GM18868 (cell line): ENCODE measurements around the gene ALDH1L2.
"Not testable (repeated sequence)": the region's sequence is repeated elsewhere in the genome, so short reads cannot be mapped to it uniquely, and the experiment has no call there.

ENCODE experiments used
- ATAC-seq: cut with Tn5 transposase; IDR thresholded peaks from one replicate; pipeline ENCODE4 v1.9.1; 2021; ENCODE audit warnings: mild to moderate bottlenecking, moderate library complexity; ENCODE audit not compliant: unreplicated experiment

ALDH1L2 gene

DNA sequence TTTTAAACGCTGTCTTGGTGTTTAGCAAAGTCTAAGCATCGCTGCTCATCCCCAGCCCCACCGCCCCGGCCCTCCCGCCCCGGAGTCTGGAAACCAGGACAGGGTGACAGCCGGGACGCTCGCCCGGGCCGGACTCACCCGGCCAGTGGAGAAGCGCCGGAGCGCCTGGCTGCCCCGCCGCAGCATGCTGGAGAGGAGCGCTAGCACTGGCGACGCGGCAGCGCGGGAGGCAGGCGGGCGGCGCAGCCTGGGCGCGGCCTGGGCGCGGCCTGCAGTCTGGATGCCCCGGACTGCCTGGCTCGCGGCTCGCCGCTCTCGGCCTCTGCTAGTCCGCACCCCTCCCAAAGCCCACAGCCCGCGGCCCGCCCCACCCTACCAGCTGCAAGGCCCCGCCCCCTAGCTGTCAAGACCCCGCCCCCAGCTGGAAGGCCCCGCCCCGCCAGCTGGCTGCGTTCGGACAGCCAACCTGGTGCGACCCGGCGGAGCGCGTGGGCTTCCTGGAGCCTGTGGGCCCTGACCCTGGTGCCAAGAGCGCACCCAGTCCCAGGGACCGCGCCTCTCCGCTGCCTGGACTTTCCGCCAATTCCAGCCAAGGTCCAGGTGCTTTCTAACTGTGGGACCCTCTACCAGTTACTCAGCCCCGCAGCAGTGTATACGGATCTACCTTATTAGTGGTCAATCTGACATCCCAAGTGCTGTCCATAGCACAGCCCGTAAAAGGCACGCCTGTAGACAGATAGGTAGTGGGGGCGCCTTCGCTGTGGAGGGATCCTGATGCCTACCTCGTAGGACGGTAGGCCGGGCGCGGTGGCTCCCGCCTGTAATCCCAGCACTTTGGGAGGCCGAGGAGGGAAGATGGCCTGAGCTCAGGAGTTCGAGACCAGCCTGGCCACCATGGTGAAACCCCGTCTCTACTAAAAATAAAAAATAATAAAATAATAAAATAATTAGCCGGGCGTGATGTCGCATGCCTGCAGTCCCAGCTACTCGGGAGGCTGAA lies at the start of gene ALDH1L2:
ALDH1L2 (minus strand) TSS at position 208 of the 1,000 bp plus-strand sequence; CDS start at position 186, 22 bp downstream.
- peak; percentile 87 for ATAC-seq

DNA sequence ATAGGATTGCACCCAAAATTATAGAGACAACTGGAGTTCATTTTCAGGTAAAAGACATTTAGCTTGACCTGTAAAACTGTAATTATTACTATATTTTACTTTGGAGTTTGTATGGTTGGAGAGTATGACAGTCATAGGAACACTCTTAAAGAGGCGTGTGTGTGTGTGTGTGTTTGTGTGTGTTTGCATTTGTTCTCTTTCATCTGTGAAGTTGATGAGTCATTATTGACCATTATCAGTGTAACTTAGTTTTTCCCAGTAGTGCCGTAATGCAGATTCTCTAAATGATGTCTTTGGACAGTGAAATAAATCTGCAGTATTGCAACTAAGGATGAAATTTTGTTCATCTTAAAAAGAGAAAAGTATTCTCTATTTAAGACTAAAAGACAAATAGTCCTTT lies 36.3 kb upstream of the ALDH1L2 start:
- ATAC-seq: no peak

DNA sequence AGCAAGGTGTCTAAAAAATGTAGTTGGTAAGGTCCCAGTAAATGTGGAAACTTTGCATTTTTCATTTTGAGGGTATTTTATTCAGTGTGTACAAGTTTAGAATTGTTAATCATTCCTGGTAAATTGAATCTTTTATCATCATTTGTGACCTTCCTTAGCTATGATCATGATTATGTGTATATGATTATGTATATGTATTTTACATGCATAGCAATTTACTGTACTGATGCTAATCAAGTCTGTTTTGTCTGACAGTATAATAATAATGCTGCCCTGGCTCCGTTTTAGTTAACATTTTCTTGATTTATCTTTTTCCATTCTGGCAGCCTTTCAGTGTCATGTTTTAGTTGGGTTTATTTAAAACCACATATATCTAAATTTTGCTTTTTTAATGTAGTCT lies 32.7 kb upstream of the ALDH1L2 start:
- ATAC-seq: no peak

DNA sequence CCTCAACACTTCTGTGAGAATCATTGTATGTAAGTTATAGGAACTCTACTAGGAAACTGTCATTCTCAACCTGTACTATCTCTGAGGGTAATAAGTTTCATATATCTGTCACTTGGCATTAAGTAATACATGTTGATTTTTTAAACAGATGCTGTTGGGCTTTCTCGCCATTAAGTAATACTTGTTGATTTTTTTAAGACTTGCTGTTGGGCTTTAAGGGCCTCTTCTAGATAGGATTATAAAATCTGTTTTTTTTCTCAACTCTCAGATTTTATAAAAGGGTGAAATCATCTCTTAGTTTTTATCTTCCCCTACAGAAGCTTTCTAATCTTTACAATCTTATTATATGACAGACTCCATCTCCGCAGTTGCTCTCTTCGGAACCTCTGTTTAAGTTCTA lies 28.8 kb upstream of the ALDH1L2 start:
- no peak for ATAC-seq

DNA sequence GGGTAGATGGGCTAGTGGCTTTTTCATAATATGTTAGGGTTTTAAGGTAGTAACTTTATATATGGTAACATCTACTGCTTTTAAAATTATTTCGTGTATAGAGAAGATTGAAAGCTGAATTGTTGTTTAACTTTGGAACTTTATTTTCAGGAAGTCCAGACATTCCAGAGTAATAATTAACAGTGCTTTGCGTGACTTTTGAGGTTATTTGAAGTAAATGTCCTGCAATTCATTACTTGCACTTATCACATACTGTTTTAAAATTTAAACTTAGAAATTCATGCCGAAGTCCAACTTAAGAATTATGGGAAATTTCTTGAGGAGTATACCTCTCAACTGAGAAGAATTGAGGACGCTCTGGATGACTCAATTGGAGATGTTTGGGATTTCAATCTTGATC lies 26.6 kb upstream of the ALDH1L2 start:
- ATAC-seq: no peak

DNA sequence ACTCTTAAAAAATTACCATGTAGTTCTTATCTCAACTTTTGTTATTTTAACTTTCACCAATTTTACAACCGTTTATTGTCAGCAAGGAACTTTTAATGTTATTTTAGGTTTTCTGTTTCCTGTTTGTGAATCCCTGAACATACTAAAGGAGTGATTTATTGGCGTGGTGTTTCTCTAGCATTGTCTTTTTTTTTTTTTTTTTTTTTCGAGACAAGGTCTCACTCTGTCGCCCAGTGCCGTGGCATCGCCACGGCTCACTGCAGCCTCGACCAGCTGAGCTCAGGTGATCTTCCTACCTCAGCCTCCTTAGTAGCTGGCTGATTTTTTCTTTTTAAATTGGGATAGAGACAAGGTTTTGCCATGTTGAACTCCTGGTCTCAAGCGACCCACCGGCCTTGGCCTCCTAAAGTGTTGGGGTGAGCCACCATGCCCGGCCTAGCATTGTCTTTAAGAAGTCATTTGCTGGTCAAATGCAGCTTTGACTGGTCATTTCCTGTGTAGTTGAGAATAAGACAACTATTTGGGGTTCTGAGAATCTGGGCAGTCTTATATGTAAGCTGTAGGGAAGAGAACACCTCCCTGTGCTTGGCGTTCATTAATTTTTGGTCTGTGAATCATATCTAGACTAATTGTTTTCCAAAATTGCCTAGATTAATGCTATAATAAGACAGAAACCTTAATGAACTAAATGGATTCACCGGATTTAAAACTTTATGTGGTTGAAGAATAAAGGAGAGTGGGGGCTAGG lies 25.4 kb upstream of the ALDH1L2 start:
- peak; percentile 36 for ATAC-seq

DNA sequence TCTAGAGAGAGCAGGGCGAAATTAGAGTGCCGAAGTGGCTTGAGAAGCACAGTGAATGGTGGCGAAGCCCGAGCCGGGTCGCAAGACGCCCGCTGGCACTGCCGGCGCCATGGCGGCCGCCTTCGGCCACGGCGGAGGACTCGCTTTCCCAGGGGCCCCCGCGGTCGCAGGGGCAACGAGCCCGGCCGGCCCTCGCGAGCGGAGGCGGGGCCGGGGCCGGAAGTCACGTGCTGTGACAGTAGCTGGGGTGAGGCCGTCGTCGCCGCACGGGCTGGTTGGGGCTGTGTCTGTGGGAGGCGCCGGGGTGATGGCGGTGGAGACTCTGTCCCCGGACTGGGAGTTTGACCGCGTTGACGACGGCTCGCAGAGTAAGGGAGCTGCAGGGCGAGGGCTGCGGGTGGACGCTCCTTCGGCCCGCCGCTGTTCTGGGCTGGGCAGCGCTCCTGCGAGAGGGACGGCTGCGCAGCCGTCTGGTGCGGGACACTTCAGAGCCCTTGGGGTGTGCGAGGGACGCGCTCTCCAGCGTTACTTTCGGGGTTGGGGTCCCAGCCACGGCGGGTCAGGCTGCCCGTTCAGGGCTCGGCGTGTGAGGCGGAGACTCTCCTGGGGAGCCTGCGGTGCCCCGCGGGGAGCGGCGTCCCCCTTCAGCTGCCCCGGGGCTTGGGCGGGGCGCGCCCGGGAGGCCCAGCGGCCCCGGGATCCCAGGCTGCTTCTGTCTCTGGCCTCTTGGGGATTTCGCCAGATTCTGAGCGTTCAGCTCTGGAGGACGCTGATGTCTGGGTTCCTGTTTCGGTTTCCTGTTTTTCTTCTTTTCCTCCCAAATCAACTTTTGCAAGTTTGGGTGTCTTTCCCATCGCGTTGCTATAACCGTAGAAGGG lies 23.5 kb upstream of the ALDH1L2 start, which contains the start of gene WASHC4:
WASHC4 (plus strand) TSS at position 238 of the 878 bp plus-strand sequence; CDS start at position 308, 70 bp downstream.
- peak; percentile 93 for ATAC-seq

DNA sequence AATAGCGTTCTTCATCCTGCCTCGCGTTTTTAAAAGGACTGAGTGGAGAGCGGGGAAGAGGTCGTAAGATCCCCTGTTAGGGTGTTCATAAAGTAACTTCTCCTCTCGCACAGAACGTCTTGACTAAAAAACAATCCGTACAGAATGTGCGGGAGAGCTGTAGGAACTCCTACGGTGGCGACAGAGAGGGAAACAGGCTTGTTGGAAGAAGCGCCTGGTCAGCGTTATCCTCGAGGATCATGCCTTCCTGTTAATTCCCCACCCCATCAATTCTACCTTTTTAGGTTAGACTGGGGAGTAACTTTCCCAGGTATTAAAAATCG lies 22.9 kb upstream of the ALDH1L2 start:
- peak; percentile 1 for ATAC-seq

DNA sequence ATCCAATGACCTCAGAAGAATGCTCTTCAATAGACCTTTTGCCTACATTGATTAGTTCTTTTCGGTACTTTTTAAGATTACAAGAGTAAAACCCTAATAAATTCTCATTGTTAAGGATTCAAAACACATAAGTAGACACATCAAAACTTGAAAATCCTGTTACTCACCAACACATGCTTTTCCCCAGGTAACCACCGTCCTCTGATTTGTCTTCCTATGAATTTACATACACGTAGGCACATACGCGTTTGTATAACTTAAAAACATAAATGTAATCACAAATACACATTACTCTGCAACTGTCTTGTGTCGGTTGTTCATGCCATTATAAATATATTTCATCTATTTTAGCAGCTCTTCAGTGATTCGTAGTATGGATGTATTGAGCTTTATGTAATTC lies 22.4 kb upstream of the ALDH1L2 start:
- ATAC-seq: no peak

DNA sequence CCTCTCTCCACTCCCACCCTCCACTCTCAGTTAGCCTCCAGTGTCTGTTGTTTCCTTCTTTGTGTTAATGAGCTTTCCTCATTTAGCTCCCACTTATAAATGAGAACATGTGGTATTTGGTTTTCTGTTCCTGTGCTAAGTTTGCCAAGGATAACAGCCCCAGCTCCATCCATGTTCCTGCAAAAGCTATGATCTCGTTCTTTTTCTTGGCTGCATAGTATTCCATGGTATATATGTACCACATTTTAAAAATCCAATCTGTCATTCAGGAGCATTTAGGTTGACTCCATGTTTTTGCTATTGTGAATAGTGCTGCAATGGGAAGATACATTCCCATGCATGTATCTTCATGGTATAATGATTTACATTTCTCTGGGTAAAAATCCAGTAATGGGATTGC lies 20.5 kb upstream of the ALDH1L2 start:
- no peak for ATAC-seq

DNA sequence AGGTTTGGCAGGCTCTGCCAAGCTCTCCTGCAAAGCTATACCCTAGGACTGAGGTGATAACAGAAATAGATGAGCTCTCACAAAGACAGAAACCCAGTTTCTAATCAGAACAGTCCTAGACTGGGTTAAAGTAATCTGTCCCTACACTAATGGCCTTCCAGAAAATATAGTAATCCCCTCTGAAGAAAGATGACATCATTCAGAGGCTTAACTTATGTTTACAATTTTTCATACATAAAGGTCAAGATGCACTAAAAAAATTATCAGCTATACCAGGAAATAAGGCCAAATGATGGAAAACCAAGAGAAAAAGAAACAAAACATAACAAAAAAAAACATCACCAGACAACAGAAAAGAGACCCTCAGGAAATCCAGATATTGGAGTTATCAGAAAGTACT lies 18.4 kb upstream of the ALDH1L2 start:
- no peak for ATAC-seq

DNA sequence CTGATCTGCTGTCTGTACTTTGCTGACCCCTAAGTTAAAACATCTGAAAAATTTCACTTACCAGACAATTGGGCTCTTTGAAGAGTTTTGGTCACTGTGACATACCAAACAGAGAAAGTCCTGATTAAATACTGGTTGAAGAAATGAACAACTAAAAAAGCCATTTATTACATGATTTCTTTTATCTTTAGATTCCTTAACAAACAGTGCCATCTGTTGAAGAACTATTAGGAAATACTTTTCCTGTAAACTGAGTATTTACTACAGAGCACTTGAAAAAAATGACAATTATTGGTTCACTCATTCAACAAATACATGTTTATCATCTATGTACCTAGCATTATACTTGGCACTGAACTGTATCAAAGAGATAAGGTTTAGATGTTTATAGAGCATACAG lies 16.7 kb upstream of the ALDH1L2 start:
- ATAC-seq: no peak

DNA sequence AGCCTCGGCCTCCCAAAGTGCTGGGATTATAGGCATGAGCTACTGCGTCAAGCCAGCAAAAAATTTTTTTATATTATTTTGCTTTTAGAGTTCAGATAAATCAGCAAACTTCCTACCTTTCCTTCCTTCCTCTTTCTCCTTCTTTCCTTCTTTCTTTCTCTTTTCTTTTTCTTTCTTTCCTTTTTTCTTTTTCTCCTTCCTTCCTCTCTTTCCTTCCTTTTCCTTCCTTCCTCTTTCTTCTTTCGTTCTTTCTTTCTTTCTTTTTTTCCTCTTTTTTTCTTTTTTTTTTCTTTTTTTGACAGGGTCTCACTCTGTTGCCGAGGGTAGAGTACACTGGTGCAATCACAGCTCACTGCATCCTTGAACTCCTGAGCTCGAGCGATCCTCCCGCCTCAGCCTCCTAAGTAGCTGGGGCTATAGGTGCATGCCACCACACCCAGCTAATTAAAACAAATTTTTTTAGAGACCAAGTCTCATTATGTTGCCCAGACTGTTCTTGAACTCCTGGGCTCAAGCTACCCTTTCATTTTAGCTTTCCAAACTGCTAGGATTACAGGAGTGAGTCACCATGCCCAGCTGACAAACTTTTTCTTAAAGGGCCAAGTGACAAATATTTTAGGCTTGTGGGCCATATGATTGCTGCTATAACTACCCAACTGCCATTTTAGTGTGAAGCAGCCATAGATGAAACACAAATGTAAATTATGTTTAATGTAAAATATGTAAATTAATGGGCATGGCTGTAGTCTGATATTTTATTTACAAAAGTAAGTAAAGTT lies 16.1 kb upstream of the ALDH1L2 start:
- ATAC-seq: no peak

DNA sequence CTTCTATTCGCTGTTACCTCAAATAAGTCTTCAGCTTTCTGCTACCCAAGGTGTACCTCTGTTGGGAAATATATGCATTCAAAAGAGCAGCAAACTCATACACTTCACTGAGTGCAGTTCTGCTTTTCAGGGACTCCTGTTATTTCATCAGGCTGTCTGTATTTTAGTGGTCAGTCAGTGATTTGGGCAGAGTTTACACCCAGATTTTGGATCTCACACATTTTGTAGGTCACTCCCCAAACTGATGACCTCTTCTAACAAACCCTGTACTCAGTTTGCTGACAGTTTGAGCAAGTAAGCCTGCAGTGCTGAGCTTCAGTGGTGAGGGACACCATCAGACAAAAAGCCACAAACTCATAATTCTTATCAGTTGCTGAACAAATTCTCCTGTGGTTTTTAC lies 15.1 kb upstream of the ALDH1L2 start:
- ATAC-seq: no peak

DNA sequence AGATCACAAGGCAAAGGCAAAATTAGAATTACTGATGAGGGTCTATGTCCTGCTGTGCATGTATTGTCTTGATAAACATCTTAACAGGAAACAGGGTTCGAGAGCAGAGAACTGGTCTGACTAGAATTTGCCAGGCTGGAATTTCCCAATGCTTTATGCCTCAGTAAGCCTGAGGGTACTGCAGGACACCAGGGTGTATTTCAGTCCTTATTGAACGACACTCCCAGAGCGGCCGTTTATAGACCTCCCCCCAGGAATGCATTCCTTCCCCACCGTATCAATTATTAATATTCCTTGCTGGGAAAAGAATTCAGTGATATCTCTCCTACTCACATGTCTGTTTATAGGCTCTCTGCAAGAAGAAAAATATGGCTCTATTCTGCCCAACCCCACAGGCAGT lies 11.1 kb upstream of the ALDH1L2 start:
- not testable (repeated sequence) for ATAC-seq

DNA sequence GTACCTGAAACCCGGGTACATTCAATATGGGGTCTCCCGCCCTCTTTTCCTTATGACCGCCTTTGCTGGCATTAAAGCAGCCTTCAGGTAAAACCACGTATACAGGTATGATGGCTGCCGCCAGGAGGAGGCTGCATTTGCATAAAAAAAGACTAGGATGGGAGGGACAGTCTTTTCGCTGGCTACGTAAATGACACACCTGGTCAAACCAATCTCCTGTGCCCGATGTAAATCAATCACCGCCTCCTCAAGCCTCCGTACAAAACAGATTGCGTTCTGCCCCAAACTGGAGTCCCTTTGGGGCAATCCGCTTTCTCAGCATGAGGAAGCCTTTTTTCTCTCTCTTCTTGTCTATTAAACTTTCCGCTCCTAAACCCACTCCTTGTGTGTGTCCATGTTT lies 8.1 kb upstream of the ALDH1L2 start:
- ATAC-seq: no peak

DNA sequence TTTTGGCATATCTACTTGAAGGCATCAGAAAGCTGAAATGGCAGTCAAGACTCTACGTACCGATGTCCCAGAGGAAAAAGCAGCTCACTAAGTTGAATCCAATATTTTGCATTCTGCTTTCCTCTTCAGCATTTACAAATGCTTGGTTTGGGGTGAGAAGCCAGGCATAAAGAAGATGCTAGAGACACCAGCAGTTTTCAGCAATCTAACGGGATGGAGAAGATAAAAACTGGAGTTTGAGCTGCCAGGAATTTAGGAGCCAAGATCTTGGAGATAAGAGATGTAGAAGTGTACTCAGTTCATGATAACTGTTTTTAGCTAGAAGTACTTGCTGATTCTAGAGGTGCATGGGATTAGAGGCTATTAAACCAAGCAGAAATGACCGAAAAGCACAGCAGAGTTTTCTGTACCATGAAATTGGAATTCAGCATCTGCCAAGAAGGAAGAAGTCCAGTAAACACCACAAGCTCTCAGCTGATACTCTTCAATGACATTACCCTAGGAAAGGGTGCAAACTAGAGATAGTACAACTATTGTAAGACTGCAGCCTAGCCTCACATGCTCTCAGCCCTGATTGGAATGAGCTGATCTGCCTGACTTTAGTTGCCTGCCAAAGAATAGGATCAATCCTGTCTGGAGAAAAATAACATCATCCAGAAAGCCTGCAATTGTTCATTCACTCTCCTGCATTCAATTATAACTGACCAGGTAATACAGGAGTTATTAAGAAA lies 7.4 kb upstream of the ALDH1L2 start:
- ATAC-seq: no peak

DNA sequence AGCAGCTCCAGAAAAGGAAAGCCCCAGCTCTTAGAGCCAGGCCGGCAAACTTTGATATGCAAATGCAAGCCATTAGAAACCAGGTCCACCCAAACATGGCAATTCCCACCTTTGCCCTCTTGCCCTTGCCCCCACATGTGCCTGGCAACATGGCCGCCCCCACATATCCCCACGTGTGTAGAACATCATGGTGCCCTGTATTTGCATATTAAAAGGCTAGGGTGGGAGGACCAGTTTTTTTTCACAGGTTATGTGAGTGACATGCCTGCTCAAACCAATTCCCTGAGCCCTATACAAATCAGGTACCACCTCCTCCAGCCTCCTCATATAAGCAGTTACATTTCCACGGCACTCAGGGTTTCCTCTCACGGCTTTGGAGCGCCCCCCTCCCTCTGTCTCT lies 6.1 kb upstream of the ALDH1L2 start:
- ATAC-seq: no peak

DNA sequence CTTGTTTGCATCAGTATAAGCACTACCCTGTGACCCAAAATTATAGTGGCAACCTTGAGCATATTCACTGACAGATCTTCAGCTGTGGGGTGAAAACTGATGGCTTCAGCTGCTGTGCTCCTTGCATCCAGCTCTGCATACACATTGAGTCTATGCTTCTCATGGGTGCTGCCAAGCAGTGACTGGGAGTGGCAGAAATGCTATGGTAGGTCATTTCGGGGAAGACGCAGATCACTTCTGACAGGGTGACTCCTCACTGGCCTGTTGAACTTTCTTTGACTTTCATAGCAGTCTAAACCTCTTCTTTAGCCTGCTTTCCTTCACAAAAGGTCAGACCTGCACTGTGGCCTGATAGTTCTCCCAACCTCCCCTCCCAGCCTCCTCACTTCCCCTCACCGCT lies 5.6 kb upstream of the ALDH1L2 start:
- ATAC-seq: no peak

DNA sequence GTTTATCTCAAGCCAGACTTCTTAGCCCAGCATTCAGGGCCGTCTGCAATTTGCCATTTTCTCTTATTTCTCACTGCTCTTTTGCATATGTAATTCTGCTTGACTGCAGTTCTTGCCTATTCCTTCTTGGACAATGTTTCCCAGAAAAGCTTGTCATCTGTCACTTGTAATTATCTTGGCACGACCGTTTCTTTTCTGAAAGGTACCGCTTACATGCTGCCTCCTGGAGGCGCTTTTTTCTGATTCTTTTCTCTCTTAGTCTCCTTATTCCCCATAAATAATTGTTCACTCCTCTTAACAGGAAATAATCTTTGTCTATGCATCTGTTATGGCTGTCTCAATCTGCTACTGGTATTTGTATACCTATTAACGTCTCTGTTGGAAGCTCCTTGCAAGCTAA lies 1.2 kb upstream of the ALDH1L2 start:
- no peak for ATAC-seq
